ENCODE results near the gene TKT.

TKT gene

DNA sequence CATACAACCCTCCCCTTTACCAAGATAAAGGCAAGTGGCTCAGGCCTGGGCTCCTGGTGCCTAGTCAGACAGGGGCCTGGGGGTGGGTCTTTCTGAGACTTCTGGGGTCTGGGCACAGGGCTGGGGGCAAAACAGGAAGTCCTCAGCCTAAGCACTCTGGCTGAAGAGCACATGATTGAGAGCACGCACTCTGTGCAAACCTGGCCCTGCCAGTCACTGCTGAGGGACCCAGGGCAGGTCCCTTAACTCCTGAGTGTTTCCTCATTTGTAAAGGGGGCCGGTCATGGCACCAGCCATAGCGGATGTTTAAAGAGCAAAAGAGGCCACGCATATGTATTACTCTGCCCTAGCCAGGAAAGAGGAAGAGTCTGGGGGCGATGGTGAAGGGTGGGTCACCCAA is 16.0 kb downstream of the TKT start:
- DNase-seq (ENCODE audit: low spot score), result no peak

DNA sequence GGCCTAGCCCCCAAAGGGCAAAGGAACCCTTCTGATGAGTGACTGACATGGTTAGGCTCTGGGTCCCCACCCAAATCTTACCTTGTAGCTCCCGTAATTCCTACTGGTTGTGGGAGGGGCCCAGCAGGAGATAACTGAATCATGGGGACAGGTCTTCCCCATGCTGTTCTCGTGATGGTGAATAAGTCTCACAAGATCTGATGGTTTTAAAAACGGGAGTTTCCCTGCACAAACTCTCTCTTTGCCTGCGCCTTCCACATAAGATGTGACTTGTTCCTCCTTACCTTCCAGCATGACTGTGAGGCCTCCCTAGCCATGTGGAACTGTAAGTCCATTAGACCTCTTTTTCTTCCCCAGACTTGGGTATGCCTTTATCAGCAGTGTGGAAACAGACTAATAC is 16.9 kb downstream of the TKT start:
- DNase-seq (ENCODE audit: low spot score), result no peak

DNA sequence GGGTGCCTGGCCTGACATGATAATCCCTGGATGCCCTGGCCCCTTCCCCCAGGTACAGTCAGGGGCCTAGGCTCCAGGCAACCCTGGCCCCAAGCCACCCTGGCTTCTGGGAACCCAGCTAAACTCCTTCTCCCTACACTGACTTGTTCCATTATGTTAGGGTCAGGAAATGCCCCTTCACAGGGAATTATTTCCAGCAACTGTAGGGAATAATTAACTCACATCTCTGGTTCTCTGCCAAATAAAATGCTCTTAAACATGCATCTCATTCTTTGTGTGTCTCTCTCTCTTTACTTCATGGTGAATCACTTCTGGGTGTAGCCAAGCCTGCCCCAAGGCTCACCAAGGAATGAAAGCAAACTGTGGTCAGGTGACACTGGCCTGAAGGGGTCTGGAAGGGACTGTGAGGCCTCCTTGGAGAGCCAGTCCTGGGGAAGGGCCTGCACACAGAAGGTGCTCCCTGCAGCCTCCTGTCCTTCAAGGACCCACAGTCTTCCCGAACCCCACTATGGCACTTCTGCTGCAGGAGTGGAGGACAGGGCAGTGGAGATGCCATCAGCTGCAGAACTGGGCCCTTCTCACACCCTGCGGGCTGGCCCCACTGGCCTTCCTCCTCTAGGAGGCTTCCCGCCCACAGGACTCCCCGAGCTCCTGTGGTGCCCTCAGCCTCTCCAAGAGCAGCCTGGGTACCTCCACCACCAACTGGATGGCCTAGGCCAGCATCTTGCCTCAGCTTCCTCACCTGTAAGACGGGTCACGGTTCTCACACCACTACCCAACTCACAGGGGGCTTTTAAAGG is 17.6 kb downstream of the TKT start:
- peak; percentile 29 for DNase-seq (ENCODE audit: low spot score)

DNA sequence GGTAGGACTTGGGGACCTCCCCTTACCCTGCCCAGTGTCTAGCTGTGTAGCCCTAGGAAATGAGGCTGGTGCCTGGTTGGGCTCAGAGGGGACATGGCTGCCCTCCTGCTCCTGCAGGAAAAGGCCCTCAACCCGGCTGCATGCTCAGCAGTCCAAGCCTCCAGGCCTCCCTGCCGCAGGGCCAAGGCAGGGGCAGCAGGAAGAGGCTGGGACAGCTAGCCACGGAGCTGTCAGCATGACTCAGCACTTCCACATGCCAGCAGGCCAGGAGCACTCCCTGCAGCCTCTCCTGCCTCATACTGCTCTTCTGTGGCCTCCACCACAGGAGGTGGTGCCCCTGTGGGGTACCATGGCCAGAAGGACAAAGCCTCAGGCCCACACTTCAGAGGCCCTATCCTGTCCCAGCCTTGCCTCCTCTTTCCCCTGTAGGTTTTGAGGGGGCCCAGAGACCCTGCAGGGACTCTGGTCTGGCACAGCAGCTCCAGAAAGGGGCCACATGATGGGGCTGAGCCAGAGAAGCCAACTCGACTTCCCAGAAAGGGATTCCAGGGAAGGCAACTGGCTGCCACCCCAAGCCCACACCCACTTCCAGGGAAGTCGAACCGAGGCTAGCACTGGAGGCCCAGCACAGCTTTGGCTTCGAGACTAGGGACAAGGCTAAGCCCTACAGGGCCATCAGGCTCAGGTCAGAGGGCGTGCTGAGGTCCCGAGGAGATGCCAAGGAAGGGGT is 19.5 kb downstream of the TKT start:
- peak; percentile 50 for DNase-seq (ENCODE audit: low spot score)

DNA sequence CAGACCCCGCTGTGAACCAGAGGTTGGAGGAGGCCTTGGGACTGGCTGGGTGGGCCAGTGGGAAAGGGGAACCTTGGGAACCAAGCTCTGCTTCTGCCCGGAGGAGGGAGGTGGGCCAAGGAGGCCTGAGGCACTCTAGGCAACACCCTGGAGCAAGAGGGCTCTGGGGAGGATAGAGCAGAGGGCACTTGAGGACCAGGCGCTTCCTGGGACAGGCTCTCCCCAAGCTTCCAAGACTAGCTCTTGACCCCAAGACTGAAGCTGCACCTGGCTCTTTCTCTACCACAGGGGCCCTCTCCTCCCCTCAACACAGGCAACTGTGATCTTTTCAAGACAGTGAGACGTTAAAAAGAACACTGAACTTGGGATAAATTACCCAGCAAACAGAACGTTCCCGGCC is 20.3 kb downstream of the TKT start:
- DNase-seq (ENCODE audit: low spot score), result no peak

DNA sequence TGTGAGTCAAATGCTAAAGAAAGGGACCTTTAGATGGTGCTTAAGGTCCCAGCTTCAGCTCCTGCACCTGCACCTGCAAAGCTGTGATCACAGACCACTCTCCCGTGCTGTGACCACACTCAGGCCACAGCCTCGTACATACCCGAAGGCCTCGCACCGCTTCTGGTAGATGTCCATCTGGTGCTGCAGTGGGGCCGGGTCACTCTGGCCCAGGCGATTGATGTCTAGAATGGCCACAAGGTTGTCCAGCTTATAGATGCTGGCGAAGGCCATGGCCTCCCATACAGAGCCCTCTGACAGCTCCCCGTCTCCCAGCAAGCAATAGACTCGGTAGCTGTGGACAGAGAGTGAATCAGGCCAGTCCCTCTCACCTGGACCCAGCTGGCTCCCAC is 21.0 kb downstream of the TKT start:
- no peak for DNase-seq (ENCODE audit: low spot score)

DNA sequence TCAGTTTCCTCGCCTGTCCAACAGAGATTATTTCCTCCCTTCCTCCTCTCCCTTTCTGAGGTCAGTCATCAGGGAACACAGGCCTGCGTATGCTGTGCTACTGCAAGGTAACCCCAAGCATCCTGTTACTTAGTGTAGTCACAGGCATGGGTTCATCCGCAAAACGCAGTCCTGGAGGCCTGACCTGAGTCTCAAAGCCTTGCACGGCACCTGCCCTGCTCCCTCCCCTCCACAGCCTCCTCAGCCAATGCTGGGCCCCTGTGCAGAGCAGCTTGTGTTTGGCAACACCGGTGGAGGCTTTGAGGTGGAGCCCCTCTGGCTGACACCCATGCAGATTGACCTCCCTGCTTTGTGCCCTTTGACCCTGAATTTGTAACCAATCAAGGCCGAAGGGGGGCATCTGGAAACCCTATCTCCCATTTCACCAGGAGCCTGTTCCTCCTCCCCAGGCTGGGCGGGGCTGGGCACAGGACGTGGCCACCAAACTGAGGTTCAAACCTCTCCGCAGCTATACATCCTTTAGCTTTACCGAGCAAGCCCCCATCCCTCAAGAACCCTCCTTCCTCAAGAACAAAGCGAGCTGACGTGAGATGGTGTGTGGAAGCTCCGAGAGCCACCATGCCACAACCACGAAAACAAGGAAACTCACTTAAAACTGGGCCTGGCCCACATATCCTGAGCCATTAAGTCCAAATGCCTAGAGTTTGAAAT is 21.5 kb downstream of the TKT start:
- DNase-seq (ENCODE audit: low spot score), result no peak

DNA sequence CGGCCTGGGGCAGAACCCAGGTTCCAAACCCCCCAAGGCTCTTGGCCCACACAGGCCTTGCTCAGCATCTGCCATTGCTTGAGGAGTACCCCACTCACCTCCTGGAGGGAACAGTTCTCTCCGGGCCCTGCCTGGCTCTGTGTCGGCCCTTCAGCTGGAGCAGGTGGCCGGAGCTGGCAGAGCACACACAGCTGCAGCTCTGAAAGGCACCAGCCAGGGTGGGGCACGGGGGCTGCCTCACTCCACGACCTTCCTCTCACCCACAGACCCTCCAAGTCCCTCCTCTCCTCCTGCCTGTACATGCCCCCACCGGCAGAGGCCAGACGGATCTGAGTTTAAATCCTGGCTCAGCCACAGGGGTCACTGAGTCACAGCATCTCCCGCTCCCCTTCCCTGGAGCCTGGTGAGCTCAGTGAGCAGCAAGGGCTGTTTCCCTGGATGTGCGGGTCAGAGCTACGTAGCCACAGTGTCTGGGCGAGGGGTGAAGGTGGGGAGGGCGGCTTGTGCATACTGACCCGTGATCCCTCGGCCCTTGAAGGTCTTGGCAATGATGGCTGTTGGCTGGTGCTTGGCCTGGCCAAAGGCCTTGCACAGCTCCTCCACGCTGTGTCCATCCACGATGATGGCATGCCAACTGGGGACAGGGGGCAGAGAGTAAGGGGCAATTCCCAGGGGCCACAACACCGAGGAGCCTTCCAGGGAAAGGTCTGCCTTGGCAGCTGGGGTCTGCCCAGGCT is 23.0 kb downstream of the TKT start:
- no peak for DNase-seq (ENCODE audit: low spot score)

DNA sequence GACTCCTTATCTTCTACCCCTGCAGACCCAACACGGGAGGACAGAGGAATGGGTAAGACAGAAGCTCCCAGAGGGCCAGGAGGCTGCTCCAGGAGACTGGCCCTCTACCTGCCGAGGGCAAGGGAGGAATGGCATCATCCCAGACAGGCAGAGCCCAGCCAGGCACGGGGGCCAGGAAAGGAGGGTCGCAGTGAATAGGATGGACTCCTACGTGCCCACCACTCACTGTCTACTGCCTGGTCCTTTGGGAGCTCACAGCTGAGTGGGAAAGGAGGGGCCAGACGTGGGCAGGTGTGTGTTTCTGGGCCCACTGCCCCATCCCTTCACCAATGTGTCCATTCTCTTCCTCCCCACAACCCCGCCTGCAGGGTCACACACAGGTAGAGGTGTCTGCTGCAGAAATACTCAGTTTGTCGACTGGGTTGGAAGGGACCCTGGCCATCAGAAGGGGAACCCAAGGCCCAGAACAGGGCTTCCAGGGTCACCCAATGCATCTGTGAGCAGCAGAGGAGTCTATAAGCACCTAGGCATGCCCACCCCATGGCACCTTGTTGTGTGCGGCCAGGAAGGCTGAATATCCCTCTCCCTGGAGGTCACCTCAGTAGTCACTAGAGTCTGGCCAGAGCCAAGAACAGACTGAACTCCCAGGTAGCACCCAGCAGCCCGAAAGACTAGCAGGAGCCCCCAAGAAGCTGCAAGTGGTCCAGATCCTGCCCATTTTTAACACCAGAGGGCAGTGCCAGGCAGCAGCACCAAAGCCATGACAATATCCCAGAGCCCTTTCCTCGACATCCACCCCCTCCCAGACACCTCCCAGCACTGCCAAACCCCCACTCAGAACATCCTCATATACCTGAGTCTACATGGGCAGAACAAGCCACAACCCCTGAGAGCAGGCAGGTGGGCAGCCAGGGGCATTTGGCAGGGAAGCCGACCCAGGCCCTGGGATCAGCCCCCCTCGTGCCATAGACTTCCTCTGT is 24.0 kb downstream of the TKT start:
- DNase-seq (ENCODE audit: low spot score), result no peak

DNA sequence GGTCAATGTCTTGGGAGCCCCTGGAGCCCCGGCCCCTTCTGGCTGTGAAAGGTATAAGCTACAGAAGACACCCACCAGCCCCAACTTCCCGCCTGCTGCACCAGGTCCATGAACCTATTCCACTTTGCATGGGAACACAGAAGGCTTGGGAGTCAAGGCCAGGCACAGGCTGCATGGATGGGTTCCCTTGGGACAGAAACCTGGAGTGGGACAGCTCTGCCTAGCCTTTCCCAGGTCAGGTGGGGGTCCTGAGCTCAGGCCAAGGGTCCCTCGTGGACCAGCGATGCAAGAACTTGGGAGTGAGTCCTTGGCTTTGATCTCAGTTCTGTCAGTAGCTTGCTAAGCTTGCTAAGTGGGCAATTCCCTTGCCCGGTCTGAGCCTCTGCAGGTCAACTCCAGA is 25.0 kb downstream of the TKT start:
- DNase-seq (ENCODE audit: low spot score), result no peak

DNA sequence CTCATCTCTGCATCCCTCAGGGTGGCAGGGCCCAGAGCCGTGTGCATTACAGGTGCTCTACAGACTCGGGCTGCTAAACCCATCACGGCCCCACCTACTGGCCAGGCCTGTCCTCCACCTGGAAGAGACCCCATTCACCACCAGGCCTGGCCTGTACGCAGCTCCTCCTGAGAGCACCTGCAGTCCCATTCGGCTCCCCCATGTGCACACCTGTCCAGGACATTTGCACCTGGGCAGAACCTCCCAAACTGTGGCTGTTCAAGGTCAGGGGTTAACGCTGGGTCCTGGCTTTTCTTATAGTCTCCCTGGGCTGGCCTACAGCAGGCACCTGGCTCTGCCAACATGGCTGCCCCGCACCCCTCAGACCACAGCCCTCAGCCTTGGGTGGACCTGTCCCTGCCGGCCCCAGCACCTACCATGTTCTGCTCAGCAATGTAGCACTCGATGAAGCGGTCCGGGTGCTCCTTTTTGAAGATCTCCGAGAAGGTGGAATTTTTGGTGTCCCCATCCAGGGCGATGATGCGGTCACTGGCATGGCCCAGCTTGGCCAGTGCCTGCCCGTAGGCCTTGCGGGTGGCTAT is 25.7 kb downstream of the TKT start:
- DNase-seq (ENCODE audit: low spot score), result no peak

DNA sequence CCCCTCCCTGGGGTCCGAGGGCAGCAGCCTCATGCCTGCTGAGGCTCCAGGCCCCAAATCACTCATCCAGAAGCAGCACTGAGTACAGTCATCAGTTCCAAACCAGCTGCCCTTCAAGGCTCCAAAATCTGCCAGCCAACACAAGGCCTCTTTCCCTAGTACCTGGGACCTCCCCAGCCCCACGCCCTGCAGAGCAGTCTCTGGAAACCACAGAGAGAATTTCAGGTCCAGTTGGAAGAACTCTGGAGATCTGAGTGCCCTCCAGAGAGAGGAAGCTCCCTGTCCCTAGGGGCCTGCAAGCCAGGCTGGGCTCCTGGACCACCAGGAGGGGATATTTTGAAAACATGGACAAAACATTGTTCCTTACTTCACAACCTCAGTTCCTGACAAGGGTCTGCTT is 26.2 kb downstream of the TKT start:
- DNase-seq (ENCODE audit: low spot score), result no peak

DNA sequence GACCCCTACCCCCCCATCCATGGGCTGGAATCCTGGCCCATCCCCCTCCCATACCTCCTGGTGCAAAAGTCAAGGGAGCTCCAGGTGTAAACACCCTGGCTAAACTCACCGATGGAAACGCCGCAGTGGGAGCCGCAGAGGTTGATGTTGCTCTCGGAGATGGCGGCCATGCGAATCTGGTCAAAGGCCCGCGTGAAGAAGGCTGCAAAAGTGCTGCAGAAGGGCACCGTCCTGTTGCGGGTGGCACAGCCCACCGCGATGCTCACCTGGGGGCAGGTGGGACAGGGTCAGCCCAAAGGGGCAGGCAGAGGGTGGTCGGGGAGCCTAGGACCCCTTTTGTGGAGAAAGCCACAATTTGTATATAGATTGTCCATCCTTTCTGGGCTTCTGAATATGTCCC is 26.7 kb downstream of the TKT start:
- no peak for DNase-seq (ENCODE audit: low spot score)

DNA sequence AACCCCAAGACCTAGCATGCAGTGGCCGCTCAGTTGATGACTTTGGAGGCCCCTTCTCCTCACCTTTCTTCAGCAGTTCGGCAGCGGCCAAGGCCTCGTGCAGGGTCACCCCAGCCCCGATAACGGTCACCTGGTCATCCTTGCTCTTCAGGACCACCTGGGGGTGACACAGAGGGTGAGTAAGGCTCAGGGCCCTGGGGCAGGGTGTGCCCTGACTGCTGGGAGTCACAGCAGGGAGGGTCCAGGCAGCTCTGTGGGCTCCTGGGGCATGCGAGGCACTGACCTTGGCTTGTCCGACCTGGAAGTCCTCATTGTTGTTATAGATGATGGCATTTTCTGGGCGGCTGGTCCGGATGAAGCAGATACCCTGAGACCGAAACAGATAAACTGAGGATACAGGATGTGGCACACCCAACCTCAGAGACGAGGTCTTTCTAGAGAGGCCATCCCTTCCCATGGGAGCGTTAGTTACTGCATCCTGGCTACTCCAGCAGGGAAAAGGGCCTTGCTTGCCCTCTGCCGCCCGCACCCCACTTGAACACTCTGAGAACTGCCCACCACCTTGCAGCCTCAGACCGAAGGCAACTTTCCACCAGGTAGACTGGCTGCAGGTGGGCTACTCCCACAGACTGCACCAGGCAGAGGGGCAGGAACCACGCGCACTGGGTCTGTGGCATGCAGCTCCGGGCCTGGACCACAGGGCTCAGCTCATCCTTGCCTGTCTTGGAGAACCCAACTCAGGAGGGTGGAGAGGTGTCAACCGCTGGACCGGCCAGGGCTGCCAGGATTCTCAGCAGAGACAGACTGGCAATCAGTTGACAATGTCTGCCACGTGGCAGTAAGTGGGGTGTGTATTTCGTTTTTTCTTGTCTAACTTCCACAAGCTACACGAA is 27.6 kb downstream of the TKT start:
- no peak for DNase-seq (ENCODE audit: low spot score)

DNA sequence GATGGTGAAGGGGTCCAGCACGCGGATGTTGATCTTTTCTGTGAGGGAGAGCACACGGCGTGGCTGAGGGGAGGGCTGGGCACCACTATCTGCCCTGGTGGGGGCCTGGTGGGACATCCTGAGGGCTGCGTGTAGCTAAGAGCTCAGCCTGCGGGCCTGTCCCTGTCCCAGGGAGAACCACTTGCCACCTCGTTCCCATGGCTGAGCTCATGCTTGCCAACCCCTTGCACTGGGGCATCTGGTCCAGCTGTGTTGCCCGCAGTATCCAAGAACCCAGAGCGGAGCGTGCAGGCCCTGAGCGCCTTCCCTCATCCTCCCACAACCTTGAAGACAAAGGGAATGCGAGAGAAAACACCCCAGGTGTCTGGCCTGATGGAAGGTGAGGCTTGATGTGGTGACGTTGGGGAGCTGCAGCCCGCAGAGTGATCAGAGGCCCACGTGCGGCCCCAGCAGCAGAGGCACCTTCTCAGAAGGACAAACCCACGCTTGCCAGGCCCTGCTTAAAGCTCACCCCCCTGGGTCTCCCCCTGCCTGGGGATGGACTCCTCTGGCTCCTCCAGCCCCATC is 28.9 kb downstream of the TKT start:
- no peak for DNase-seq (ENCODE audit: low spot score)

DNA sequence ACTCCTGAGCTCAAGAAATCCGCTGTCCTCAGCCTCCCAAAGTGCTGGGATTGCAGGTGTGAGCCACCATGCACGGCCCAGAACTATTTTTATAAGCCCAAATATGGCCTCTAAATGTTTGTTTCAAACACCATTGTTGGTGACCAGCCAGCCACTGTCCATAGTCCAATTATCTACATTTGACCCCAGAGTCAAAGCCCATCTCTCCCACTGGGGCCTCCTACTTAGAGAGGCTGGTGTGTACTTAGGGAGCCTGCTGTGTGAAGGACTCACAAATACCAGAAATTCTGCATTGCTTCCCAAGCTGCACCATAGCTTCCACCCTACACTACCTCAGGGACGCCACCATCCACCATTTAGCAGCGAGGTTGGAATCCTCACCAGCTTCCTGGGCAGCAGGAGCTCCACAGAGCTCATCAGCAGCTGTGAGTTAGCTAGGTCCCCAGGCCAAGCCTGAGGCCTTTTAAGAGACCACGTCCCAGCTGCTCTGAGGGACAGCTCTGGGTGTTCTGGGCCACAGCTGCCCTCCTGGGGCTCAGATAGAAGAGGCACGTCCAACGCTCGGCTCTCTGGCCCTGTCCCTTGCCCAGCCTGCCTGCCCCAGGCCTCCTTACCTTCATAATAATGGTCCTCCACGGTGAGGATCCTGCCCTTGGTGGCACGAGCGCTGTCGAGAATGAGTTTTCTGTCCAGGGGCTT is 29.5 kb downstream of the TKT start:
- DNase-seq (ENCODE audit: low spot score), result no peak

DNA sequence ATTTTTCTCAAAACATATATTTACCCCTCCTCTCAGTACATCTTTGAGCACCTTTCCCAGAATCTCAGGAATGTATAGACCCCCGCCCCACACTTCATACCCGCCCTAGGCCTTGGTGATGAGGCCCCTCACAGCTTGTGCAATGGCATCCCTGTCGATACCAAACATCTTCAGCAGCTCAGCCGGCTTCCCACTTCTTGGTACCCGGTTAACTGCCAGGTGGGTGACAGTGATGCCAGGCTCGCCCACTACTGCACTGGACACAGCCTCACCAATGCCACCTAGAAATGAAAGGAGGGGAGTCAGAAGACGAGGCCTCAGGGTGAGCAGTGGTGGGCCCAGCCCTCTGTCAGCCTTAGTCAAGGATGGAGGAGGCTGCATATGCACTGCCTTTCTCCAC is 30.2 kb downstream of the TKT start:
- DNase-seq (ENCODE audit: low spot score), result no peak

DNA sequence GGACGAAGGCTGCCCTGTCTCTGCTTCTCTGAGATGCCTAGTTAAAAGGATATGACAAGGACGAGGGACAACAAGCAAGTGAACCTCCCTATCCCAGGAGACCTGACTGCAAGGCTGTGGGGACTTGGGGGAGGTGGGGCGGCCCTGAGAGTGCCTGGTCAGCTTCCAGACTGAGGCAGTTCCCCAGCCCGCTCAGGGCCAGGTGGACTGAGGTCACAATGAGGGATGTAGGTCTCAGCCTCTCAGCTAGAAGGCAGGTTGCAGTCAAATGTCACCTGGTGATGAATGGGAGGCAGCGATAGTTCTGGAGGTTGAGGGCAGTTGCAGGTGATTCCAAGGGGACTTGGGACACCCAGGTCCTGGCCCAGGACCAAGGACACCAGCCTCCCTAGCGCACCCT is 30.6 kb downstream of the TKT start:
- no peak for DNase-seq (ENCODE audit: low spot score)

DNA sequence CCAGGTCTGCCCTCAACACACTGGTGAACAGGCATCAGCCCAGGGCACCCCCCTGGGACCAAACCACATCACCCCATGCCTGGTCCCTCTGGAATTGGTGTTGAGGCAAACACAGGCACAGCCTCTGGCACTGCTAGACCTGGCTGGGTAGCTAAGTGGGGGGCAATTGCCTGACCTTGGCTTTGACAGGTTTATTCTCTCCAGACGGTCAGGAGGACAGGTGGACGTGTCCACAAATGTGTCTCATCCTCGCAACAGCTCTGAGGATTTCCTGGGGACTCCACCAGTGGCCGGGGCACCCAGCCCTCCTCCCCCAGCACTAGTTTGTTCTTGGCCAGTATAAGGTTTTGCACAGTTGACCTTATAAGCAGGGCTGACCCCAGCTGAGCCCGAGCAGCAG is 31.3 kb downstream of the TKT start:
- no peak for DNase-seq (ENCODE audit: low spot score)

All from SW480 (cell line).